ENCODE measurements around the gene AMBP.

DNA sequence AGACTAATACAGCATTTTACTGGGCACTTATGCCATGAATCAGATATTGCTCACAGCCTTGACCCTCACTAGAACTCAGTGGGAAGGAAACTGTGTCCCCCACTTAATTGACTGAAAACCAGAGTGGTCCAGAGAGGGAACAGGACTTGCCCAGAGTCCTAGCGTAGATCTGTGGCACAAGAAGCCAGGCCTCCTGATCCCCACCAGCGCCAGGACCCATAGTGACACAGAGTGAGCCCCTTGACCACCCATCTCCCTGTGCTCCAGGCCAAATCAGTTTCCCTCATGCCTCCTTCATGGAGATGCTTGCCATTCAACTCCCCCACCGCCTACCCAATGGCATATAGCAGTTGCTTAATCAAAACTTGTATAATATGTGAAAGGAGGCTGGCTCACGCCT, 12.7 kb upstream of the AMBP start:
- TF ChIP-seq EZH2 (IDR thresholded peaks at IDR 0.05; ENCODE audit: low read length, unreplicated experiment) (no peak), EZH2phosphoT487 (IDR thresholded peaks at IDR 0.05; ENCODE audit: borderline replicate concordance, low read length) (no peak)
- TF ChIP-seq, protein P1, sequence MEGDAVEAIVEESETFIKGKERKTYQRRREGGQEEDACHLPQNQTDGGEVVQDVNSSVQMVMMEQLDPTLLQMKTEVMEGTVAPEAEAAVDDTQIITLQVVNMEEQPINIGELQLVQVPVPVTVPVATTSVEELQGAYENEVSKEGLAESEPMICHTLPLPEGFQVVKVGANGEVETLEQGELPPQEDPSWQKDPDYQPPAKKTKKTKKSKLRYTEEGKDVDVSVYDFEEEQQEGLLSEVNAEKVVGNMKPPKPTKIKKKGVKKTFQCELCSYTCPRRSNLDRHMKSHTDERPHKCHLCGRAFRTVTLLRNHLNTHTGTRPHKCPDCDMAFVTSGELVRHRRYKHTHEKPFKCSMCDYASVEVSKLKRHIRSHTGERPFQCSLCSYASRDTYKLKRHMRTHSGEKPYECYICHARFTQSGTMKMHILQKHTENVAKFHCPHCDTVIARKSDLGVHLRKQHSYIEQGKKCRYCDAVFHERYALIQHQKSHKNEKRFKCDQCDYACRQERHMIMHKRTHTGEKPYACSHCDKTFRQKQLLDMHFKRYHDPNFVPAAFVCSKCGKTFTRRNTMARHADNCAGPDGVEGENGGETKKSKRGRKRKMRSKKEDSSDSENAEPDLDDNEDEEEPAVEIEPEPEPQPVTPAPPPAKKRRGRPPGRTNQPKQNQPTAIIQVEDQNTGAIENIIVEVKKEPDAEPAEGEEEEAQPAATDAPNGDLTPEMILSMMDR (conservative IDR thresholded peaks at IDR 0.05; ENCODE audit: low read depth, low read length) = no peak

Measured in PC-3 (cell line).